H9 (cell line): Measurements from ENCODE around the gene SLIT2. TPM values are rescaled to one million over a fixed set of nuclear protein-coding genes. Genes with fewer than 3 reads are reported as not detected.

Experiments used
- DNase-seq: peaks from one replicate; pipeline ENCODE4 v3.0.0-alpha.2; 2017
- H2AFZ ChIP-seq: one replicate; pipeline ENCODE4 v1.6.1; 2013; ENCODE audit warnings: mild to moderate bottlenecking, low read length, control low read depth, moderate library complexity
- H2AK5ac ChIP-seq: 2 replicates; pipeline ENCODE4 v1.6.1; 2013; ENCODE audit warnings: low read length, control low read depth, mixed read lengths; ENCODE audit not compliant: insufficient read length
- H2BK120ac ChIP-seq: one replicate; pipeline ENCODE4 v1.6.1; 2013; ENCODE audit warnings: low read depth, mild to moderate bottlenecking, low read length, control low read depth, inconsistent platforms; ENCODE audit not compliant: poor library complexity, severe bottlenecking
- H2BK12ac ChIP-seq: 2 replicates; pipeline ENCODE4 v1.6.1; 2013; ENCODE audit warnings: low read length, control low read depth, mixed read lengths, low read depth; ENCODE audit not compliant: insufficient read length
- H2BK15ac ChIP-seq: 2 replicates; pipeline ENCODE4 v1.6.1; 2013; ENCODE audit warnings: low read depth, low read length, control low read depth
- H2BK20ac ChIP-seq: one replicate; pipeline ENCODE4 v1.6.1; 2013; ENCODE audit warnings: low read depth, mild to moderate bottlenecking, low read length, control low read depth, inconsistent platforms; ENCODE audit not compliant: poor library complexity, severe bottlenecking
- H2BK5ac ChIP-seq: 2 replicates; pipeline ENCODE4 v1.6.1; 2013; ENCODE audit warnings: low read length, control low read depth, mixed read lengths; ENCODE audit not compliant: insufficient read length
- H3K14ac ChIP-seq: 2 replicates; pipeline ENCODE4 v1.6.1; 2013; ENCODE audit warnings: low read length, control low read depth; ENCODE audit not compliant: insufficient read depth
- H3K18ac ChIP-seq: 2 replicates; pipeline ENCODE4 v1.6.1; 2013; ENCODE audit warnings: low read depth, mild to moderate bottlenecking, mixed read lengths, low read length, control low read depth; ENCODE audit not compliant: insufficient read length
- H3K23ac ChIP-seq: 2 replicates; pipeline ENCODE4 v1.6.1; 2013; ENCODE audit warnings: low read length, control low read depth, mixed read lengths, low read depth; ENCODE audit not compliant: insufficient read length
- H3K23me2 ChIP-seq: 2 replicates; pipeline ENCODE4 v1.6.1; 2013; ENCODE audit warnings: low read depth, mild to moderate bottlenecking, mixed read lengths, low read length, control low read depth; ENCODE audit not compliant: insufficient read length, poor library complexity, severe bottlenecking
- H3K27ac ChIP-seq: 2 replicates; pipeline ENCODE4 v1.5.1; 2013; ENCODE audit warnings: low read length, control low read depth, mixed read lengths, low read depth; ENCODE audit not compliant: insufficient read length
- H3K27me3 ChIP-seq: 2 replicates; pipeline ENCODE4 v1.6.1; 2013; ENCODE audit warnings: low read length, control low read depth, inconsistent platforms; ENCODE audit not compliant: insufficient read depth
- H3K4ac ChIP-seq: 2 replicates; pipeline ENCODE4 v1.6.1; 2013; ENCODE audit warnings: low read depth, mild to moderate bottlenecking, control low read depth, inconsistent platforms, low read length, moderate library complexity
- H3K4me1 ChIP-seq: 2 replicates; pipeline ENCODE4 v1.6.1; 2013; ENCODE audit warnings: low read length, control low read depth, inconsistent platforms; ENCODE audit not compliant: insufficient read depth
- H3K4me2 ChIP-seq: 2 replicates; pipeline ENCODE4 v1.6.1; 2013; ENCODE audit warnings: low read length, control low read depth, mixed read lengths; ENCODE audit not compliant: insufficient read length, insufficient read depth
- H3K56ac ChIP-seq: 2 replicates; pipeline ENCODE4 v1.6.1; 2013; ENCODE audit warnings: low read depth, mild to moderate bottlenecking, mixed read lengths, low read length, control low read depth; ENCODE audit not compliant: insufficient read length
- H3K79me1 ChIP-seq: 2 replicates; pipeline ENCODE4 v1.6.1; 2013; ENCODE audit warnings: low read depth, mild to moderate bottlenecking, moderate library complexity, low read length, control low read depth, inconsistent platforms; ENCODE audit not compliant: insufficient read depth, poor library complexity, severe bottlenecking
- H3K79me2 ChIP-seq: 2 replicates; pipeline ENCODE4 v1.6.1; 2013; ENCODE audit warnings: low read length, control low read depth, inconsistent platforms; ENCODE audit not compliant: insufficient read depth
- H3K9ac ChIP-seq: 2 replicates; pipeline ENCODE4 v1.6.1; 2013; ENCODE audit warnings: low read length, control low read depth, mixed read lengths; ENCODE audit not compliant: insufficient read length; ENCODE audit errors: extremely low read depth
- H3K9me3 ChIP-seq: one replicate; pipeline ENCODE4 v1.6.1; 2013; ENCODE audit warnings: low read depth, low read length, inconsistent platforms; ENCODE audit not compliant: control insufficient read depth
- H3T11ph ChIP-seq: one replicate; pipeline ENCODE4 v1.6.1; 2013; ENCODE audit warnings: mild to moderate bottlenecking, low read length, control low read depth, inconsistent platforms
- H4K20me1 ChIP-seq: one replicate; pipeline ENCODE4 v1.6.1; 2013; ENCODE audit not compliant: control insufficient read depth, insufficient read length, insufficient read depth
- H4K5ac ChIP-seq: 2 replicates; pipeline ENCODE4 v1.6.1; 2013; ENCODE audit warnings: low read depth, mild to moderate bottlenecking, mixed read lengths, low read length, control low read depth; ENCODE audit not compliant: insufficient read length
- H4K8ac ChIP-seq: replicated peaks from 2 replicates; pipeline ENCODE4 v1.6.1; 2013; ENCODE audit warnings: low read length, control low read depth, mixed read lengths, low read depth; ENCODE audit not compliant: insufficient read length
- H4K91ac ChIP-seq: 2 replicates; pipeline ENCODE4 v1.6.1; 2013; ENCODE audit warnings: low read depth, mild to moderate bottlenecking, moderate library complexity, mixed read lengths, low read length, control low read depth; ENCODE audit not compliant: insufficient read length
- H3K27ac Mint-ChIP-seq, 3 experiments: 2 replicates in 2 of 3; 3 replicates in 1 of 3; pipeline ENCODE4 v1.8.0; 2020 to 2021; ENCODE audit warnings: mixed read lengths in 3 of 3, mild to moderate bottlenecking in 1 of 3, moderate library complexity in 1 of 3
- H3K27me3 Mint-ChIP-seq: 2 replicates; pipeline ENCODE4 v1.8.0; 2021; ENCODE audit warnings: low read depth, mild to moderate bottlenecking, moderate library complexity, mixed read lengths
- H3K36me3 Mint-ChIP-seq, 3 experiments: 2 replicates in 2 of 3; 3 replicates in 1 of 3; pipeline ENCODE4 v1.8.0; 2020 to 2021; ENCODE audit warnings: low read depth in 3 of 3, mixed read lengths in 3 of 3; ENCODE audit not compliant: insufficient read depth in 1 of 3
- H3K4me1 Mint-ChIP-seq, 2 experiments: 2 replicates each; pipeline ENCODE4 v1.8.0; 2020; ENCODE audit warnings: mixed read lengths in 2 of 2
- H3K4me3 Mint-ChIP-seq, 2 experiments: 2 replicates in 1 of 2; 3 replicates in 1 of 2; pipeline ENCODE4 v1.8.0; 2020 to 2021; ENCODE audit warnings: mild to moderate bottlenecking in 2 of 2, mixed read lengths in 2 of 2, moderate library complexity in 1 of 2
- H3K9me3 Mint-ChIP-seq, 2 experiments: 2 replicates in 1 of 2; 3 replicates in 1 of 2; pipeline ENCODE4 v1.8.0; 2020; ENCODE audit warnings: mild to moderate bottlenecking in 2 of 2, mixed read lengths in 2 of 2, moderate library complexity in 1 of 2
- WGBS: extraction: QIAGEN DNeasy Blood & Tissue Kit; methylation state at CpG from one replicate; pipeline ENCODE4 v1.1.7; 2013; ENCODE audit warnings: missing lambda C conversion rate, low lambda C conversion rate, mixed read lengths; ENCODE audit not compliant: insufficient read length; ENCODE audit errors: extremely low coverage; 5-methylcytosine and 5-hydroxymethylcytosine counted together
- total RNA-seq: library from RNA; stranded (reverse); gene quantifications from 2 replicates; pipeline ENCODE4 v1.2.1, GENCODE V29; 2021
- TF ChIP-seq, protein P1 (sequence below): fragments of 200-600 bp; sonication (generic); conservative IDR thresholded peaks from 3 replicates; pipeline ENCODE4 v1.8.0; 2021; ENCODE audit warnings: antibody characterized with exemption, mild to moderate bottlenecking

SLIT2 gene
- total RNA-seq, 1 experiment from 2014 or later: 1.3 TPM

DNA sequence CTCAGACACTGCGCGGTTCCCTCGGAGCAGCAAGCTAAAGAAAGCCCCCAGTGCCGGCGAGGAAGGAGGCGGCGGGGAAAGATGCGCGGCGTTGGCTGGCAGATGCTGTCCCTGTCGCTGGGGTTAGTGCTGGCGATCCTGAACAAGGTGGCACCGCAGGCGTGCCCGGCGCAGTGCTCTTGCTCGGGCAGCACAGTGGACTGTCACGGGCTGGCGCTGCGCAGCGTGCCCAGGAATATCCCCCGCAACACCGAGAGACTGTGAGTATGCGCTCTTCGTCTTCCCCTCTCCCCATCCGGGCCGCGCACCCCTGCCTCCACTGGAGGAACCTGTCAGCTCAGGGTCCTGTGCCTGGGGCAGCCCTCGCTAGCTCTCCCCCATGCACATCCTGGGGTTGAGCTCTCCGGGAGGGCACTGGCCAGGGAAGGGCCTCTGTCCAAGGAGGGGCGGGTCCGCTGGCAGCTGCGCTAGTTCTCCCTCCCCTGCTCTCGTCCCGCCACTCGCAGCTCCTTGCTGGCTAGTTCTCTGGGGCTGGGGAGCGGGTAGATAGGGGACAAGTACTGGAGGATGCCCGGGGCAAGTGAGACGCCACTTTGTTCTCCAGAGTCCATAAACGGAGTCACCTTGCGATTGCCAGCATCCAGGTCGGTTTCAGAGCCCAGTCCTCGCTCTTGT lies 2.2 kb downstream of the SLIT2 start:
- peak overlapping the region; percentile 86 for H3K4me2 ChIP-seq
- H3K18ac ChIP-seq: no peak overlapping the region
- H2AK5ac ChIP-seq: no peak overlapping the region
- Mint-ChIP-seq H3K27ac (no peak overlapping the region), H3K36me3 (no peaks in the 10 kb centered on the region; a peak in 2 of 7 replicates), H3K4me3 (peak overlapping the region; percentile 73 to 90), H3K27me3 (peaks cover 86% of the 10 kb centered on the region), H3K9me3 (peaks cover 2 to 3% of the 10 kb centered on the region in 2 experiments; a peak in 3 of 5 replicates), H3K4me1 (peaks cover 44 to 58% of the 10 kb centered on the region in 2 experiments)
- no peak overlapping the region for H2BK15ac ChIP-seq
- no peak overlapping the region for H2BK12ac ChIP-seq
- H4K8ac ChIP-seq: no peak overlapping the region
- no peak overlapping the region for H3K14ac ChIP-seq
- no peak overlapping the region for H3K27ac ChIP-seq
- H3K9ac ChIP-seq: no peak overlapping the region
- H3K9me3 ChIP-seq: no peaks in the 10 kb centered on the region
- no peak overlapping the region for H4K91ac ChIP-seq
- whole genome bisulfite sequencing: no CpG with 5 or more reads among the region's 43 CpGs
- H3T11ph ChIP-seq: no peak overlapping the region
- peaks cover 44% of the 10 kb centered on the region for H3K27me3 ChIP-seq
- no peak overlapping the region for H2BK120ac ChIP-seq
- H4K20me1 ChIP-seq: no peaks in the 10 kb centered on the region
- no peak overlapping the region for H3K4ac ChIP-seq
- H2AFZ ChIP-seq: no peak overlapping the region
- H3K23me2 ChIP-seq: peaks cover 35% of the 10 kb centered on the region
- H4K5ac ChIP-seq: no peak overlapping the region
- DNase-seq: peak; percentile 35
- H3K4me1 ChIP-seq: no peaks in the 10 kb centered on the region; the same call in 1 of the 2 replicates
- no peaks in the 10 kb centered on the region for H3K79me2 ChIP-seq
- no peak overlapping the region for H3K56ac ChIP-seq
- no peak overlapping the region for H3K23ac ChIP-seq
- no peak overlapping the region for H2BK5ac ChIP-seq
- TF ChIP-seq, protein P1, sequence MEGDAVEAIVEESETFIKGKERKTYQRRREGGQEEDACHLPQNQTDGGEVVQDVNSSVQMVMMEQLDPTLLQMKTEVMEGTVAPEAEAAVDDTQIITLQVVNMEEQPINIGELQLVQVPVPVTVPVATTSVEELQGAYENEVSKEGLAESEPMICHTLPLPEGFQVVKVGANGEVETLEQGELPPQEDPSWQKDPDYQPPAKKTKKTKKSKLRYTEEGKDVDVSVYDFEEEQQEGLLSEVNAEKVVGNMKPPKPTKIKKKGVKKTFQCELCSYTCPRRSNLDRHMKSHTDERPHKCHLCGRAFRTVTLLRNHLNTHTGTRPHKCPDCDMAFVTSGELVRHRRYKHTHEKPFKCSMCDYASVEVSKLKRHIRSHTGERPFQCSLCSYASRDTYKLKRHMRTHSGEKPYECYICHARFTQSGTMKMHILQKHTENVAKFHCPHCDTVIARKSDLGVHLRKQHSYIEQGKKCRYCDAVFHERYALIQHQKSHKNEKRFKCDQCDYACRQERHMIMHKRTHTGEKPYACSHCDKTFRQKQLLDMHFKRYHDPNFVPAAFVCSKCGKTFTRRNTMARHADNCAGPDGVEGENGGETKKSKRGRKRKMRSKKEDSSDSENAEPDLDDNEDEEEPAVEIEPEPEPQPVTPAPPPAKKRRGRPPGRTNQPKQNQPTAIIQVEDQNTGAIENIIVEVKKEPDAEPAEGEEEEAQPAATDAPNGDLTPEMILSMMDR: no peak
- H2BK20ac ChIP-seq: no peak overlapping the region
- no peaks in the 10 kb centered on the region for H3K79me1 ChIP-seq
